IMR-90 (cell line): ENCODE measurements around the gene KRT33A. TPM values are rescaled to one million over a fixed set of nuclear protein-coding genes. Genes with fewer than 3 reads are reported as not detected.
A peak's percentile ranks its signal among the peaks of the same experiment; 100 is the strongest.

Source experiments
- ATAC-seq: fragments of 200-7000 bp; cut with Tn5 transposase; 2 replicates; pipeline ENCODE4 v1.9.1; 2020; ENCODE audit warnings: low read depth, mild to moderate bottlenecking, moderate library complexity
- BruUV-seq: library from RNA; stranded (reverse); fragments of 400-500 nt; replicated peaks from 2 replicates; lab custom pipeline; 2021; lab: Mats Ljungman, UMichigan
- CTCF ChIA-PET: fragments of 300-600 bp; formaldehyde crosslinking; extraction: SDS; loops from one replicate; lab custom pipeline; 2021; ENCODE audit warnings: antibody characterized with exemption; lab: Yijun Ruan, JAX
- POLR2A ChIA-PET: fragments of 300-600 bp; sonication (Branson Sonifier 250); formaldehyde crosslinking; loops from one replicate; lab custom pipeline; 2022; ENCODE audit warnings: antibody characterized with exemption; ENCODE audit not compliant: unreplicated experiment; lab: Charles Lee
- DNase-seq: peaks from one replicate; pipeline ENCODE4 v3.0.0; 2013
- H2AFZ ChIP-seq: replicated peaks from 2 replicates; pipeline ENCODE3; 2013; ENCODE audit warnings: low read length, mild to moderate bottlenecking; ENCODE audit not compliant: poor library complexity
- H2AK5ac ChIP-seq: 2 replicates; pipeline ENCODE4 v1.6.1; 2013; ENCODE audit warnings: low read depth, low read length, inconsistent platforms
- H2AK9ac ChIP-seq: replicated peaks from 2 replicates; pipeline ENCODE3; 2013; ENCODE audit warnings: mild to moderate bottlenecking, low read depth, low read length, moderate library complexity; ENCODE audit not compliant: poor library complexity
- H2BK120ac ChIP-seq: 2 replicates; pipeline ENCODE4 v1.6.1; 2013; ENCODE audit warnings: low read depth, low read length, inconsistent platforms
- H2BK15ac ChIP-seq: 3 replicates; pipeline ENCODE4 v1.6.1; 2013; ENCODE audit warnings: low read depth, low read length, inconsistent platforms
- H2BK20ac ChIP-seq: 2 replicates; pipeline ENCODE4 v1.6.1; 2013; ENCODE audit warnings: low read depth, mild to moderate bottlenecking, inconsistent platforms, low read length, moderate library complexity
- H2BK5ac ChIP-seq: 2 replicates; pipeline ENCODE4 v1.6.1; 2013; ENCODE audit warnings: mild to moderate bottlenecking, low read depth, low read length, inconsistent platforms; ENCODE audit not compliant: poor library complexity, severe bottlenecking
- H3K14ac ChIP-seq: replicated peaks from 2 replicates; pipeline ENCODE4 v1.6.1; 2013; ENCODE audit warnings: low read depth, low read length, inconsistent platforms
- H3K18ac ChIP-seq: 2 replicates; pipeline ENCODE4 v1.6.1; 2013; ENCODE audit warnings: low read depth, low read length, control low read depth
- H3K23ac ChIP-seq: 2 replicates; pipeline ENCODE4 v1.6.1; 2013; ENCODE audit warnings: low read depth, low read length, inconsistent platforms
- H3K27ac ChIP-seq: 2 replicates; pipeline ENCODE4 v1.5.1; 2013; ENCODE audit warnings: mild to moderate bottlenecking, control low read depth, low read length; ENCODE audit not compliant: insufficient read depth
- H3K27me3 ChIP-seq: 2 replicates; pipeline ENCODE4 v1.6.1; 2013; ENCODE audit warnings: low read length; ENCODE audit not compliant: control insufficient read depth, insufficient read depth
- H3K36me3 ChIP-seq: 2 replicates; pipeline ENCODE4 v1.6.1; 2013; ENCODE audit warnings: low read length, mixed read lengths; ENCODE audit not compliant: control insufficient read depth, insufficient read depth
- H3K4ac ChIP-seq: 2 replicates; pipeline ENCODE4 v1.6.1; 2013; ENCODE audit warnings: low read depth, low read length, inconsistent platforms
- H3K4me1 ChIP-seq: 2 replicates; pipeline ENCODE4 v1.6.1; 2013; ENCODE audit warnings: low read length, mixed read lengths; ENCODE audit not compliant: control insufficient read depth, insufficient read depth
- H3K4me2 ChIP-seq: 2 replicates; pipeline ENCODE4 v1.6.1; 2013; ENCODE audit warnings: low read depth, mild to moderate bottlenecking, control low read depth, low read length, moderate library complexity
- H3K4me3 ChIP-seq: 2 replicates; pipeline ENCODE4 v1.5.1; 2013; ENCODE audit warnings: low read depth, mild to moderate bottlenecking, control low read depth, low read length, moderate library complexity; ENCODE audit not compliant: insufficient read depth
- H3K56ac ChIP-seq: 2 replicates; pipeline ENCODE4 v1.6.1; 2013; ENCODE audit warnings: low read length, inconsistent platforms; ENCODE audit not compliant: insufficient read depth; ENCODE audit errors: extremely low read depth
- H3K79me1 ChIP-seq, 2 experiments: 2 replicates each; pipeline ENCODE4 v1.6.1; 2013; ENCODE audit warnings: low read length in 2 of 2, inconsistent platforms in 1 of 2, low read depth in 1 of 2
- H3K9ac ChIP-seq: 2 replicates; pipeline ENCODE4 v1.6.1; 2013; ENCODE audit warnings: low read depth, low read length, control low read depth
- H3K9me1 ChIP-seq: 2 replicates; pipeline ENCODE4 v1.6.1; 2013; ENCODE audit warnings: low read length, inconsistent platforms; ENCODE audit not compliant: insufficient read depth
- H3K9me3 ChIP-seq: 2 replicates; pipeline ENCODE4 v1.6.1; 2013; ENCODE audit warnings: low read length; ENCODE audit not compliant: control insufficient read depth, insufficient read depth
- H4K20me1 ChIP-seq: 2 replicates; pipeline ENCODE4 v1.6.1; 2013; ENCODE audit warnings: low read length, inconsistent platforms; ENCODE audit not compliant: insufficient read depth
- H4K5ac ChIP-seq: 2 replicates; pipeline ENCODE4 v1.6.1; 2013; ENCODE audit warnings: mild to moderate bottlenecking, low read depth, low read length, control low read depth
- H4K8ac ChIP-seq, 2 experiments: 2 replicates each; pipeline ENCODE4 v1.6.1; 2013; ENCODE audit warnings: low read depth in 2 of 2, low read length in 2 of 2, control low read depth in 1 of 2, inconsistent platforms in 1 of 2
- H4K91ac ChIP-seq: 2 replicates; pipeline ENCODE4 v1.6.1; 2013; ENCODE audit warnings: low read depth, low read length, inconsistent platforms; ENCODE audit not compliant: insufficient read depth
- CEBPB ChIP-seq: IDR thresholded peaks from 2 replicates; pipeline ENCODE4 v1.6.1; 2012; ENCODE audit warnings: low read depth, low read length, improper control_type of control experiment
- POLR2A ChIP-seq: IDR thresholded peaks from 2 replicates; pipeline ENCODE4 v1.6.1; 2012; ENCODE audit warnings: mild to moderate bottlenecking, low read depth, low read length
- RAD21 ChIP-seq: IDR thresholded peaks from 2 replicates; pipeline ENCODE4 v1.6.1; 2012; ENCODE audit warnings: low read length, improper control_type of control experiment
- SMC3 ChIP-seq: fragments of 150-350 bp; IDR thresholded peaks from 2 replicates; pipeline ENCODE4 v1.6.1; 2016; ENCODE audit warnings: low read depth, mild to moderate bottlenecking, antibody characterized with exemption, low read length, moderate library complexity
- WGBS, 2 experiments: methylation state at CpG; one replicate each; pipeline versions ENCODE4 v1.1.5 to v1.1.7; 2013; ENCODE audit warnings: missing lambda C conversion rate in 2 of 2; ENCODE audit not compliant: insufficient read length in 1 of 2; ENCODE audit errors: extremely low coverage in 2 of 2; 5-methylcytosine and 5-hydroxymethylcytosine counted together
- dilution Hi-C: fragments of 300-500 bp; cut with HindIII; formaldehyde crosslinking; loops from one replicate; pipeline ENCODE4 v1.14.3; 2018; ENCODE audit warnings: low sequenced_read_pairs; ENCODE audit not compliant: unreplicated experiment
- in situ Hi-C: fragments of 300-500 bp; cut with MboI; formaldehyde crosslinking; loops from 3 replicates; pipeline ENCODE4 v1.14.3; 2019; ENCODE audit warnings: low sequenced_read_pairs, inconsistent platforms, mixed read lengths
- intact Hi-C: fragments of 100-400 bp; cut with micrococcal nuclease; formaldehyde crosslinking; loops from 2 replicates; pipeline ENCODE4 v1.10.0; 2022
- polyA plus RNA-seq, 3 experiments: library from polyadenylated mRNA; depleted of rRNA; stranded (reverse); fragments of >200 nt; gene quantifications; 2 replicates each; pipeline ENCODE4 v1.2.3, GENCODE V29; 2012; ENCODE audit warnings: low replicate concordance in 1 of 3
- total RNA-seq: library from RNA; depleted of rRNA; stranded (reverse); fragments of >200 nt; gene quantifications from 2 replicates; pipeline ENCODE4 v1.2.3, GENCODE V29; 2012
- TF ChIP-seq, protein P1 (sequence below): conservative IDR thresholded peaks from 2 replicates; pipeline ENCODE4 v1.5.1; 2012; ENCODE audit warnings: mild to moderate bottlenecking, low read depth, low read length, improper control_type of control experiment
- TF ChIP-seq, protein P2 (sequence below): fragments of 150-350 bp; IDR thresholded peaks from 2 replicates; pipeline ENCODE4 v1.6.1; 2017; ENCODE audit warnings: mild to moderate bottlenecking, antibody characterized with exemption, low read length, low read depth

The KRT33A gene
- total and polyA plus RNA-seq, 2 of the 4 experiments (the other 2 are of a cell fraction), result not detected

DNA sequence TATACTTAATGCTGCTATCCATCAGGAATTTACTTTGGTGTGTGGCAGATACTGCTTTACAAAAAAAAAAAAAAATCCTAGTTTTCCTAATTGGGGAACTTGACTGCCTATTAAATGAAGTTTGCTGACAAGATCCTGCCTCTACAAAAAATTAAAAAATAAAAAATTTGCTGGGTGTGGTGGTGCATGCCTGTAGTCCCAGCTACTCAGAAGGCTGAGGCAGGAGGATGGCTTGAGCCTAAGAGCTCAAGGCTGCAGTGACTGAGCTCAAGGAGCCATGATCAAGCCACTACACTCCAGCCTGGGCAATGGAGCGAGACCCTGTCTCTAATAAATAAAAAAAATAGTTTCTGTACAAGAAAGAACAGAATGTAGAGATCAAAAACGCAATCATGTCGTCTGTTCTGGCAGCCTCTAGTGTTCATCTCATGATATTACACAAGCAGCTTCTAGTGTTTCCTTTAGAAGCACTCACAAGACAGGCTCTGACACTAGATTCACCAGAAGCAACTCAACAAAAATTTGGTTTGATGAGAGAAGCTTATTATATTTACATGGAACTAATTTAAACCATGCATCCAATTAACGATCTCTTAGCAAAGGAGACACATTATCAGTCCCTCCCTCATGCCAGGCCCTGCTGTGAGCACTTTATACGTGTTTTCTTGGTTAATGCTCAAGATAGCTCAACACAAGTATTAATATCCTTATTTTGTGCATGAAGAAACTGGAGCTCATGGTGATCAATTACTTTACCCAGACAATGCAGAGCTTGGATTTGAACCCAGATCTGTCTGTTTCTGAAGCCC, 28.3 kb downstream of the KRT33A start:
- peak overlapping the region; percentile 51 for H2BK5ac ChIP-seq
- no peaks in the 10 kb centered on the region for H3K79me1 ChIP-seq
- peak overlapping the region; percentile 51; the same call in 1 of the 2 replicates for H3K27ac ChIP-seq
- no peaks in the 10 kb centered on the region for H3K36me3 ChIP-seq
- H2AFZ ChIP-seq, result peak overlapping the region; percentile 79
- H3K4me2 ChIP-seq, result no peak overlapping the region
- dilution Hi-C loops, result no loop called here
- peak overlapping the region in 1 of 2 experiments; percentile 85; a peak in 2 of 4 replicates for H4K8ac ChIP-seq
- H3K4ac ChIP-seq, result peak overlapping the region; percentile 70
- in situ Hi-C loops, result loop anchor here (5.0 kb wide), 1 partner anchor 415 kb away; no protein-coding TSS in a partner anchor
- peak; percentile 81 for TF ChIP-seq RAD21
- TF ChIP-seq CEBPB, result peak; percentile 42
- TF ChIP-seq SMC3, result peak; percentile 83
- no peak for TF ChIP-seq POLR2A
- TF ChIP-seq, protein P1, sequence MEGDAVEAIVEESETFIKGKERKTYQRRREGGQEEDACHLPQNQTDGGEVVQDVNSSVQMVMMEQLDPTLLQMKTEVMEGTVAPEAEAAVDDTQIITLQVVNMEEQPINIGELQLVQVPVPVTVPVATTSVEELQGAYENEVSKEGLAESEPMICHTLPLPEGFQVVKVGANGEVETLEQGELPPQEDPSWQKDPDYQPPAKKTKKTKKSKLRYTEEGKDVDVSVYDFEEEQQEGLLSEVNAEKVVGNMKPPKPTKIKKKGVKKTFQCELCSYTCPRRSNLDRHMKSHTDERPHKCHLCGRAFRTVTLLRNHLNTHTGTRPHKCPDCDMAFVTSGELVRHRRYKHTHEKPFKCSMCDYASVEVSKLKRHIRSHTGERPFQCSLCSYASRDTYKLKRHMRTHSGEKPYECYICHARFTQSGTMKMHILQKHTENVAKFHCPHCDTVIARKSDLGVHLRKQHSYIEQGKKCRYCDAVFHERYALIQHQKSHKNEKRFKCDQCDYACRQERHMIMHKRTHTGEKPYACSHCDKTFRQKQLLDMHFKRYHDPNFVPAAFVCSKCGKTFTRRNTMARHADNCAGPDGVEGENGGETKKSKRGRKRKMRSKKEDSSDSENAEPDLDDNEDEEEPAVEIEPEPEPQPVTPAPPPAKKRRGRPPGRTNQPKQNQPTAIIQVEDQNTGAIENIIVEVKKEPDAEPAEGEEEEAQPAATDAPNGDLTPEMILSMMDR, result peak; percentile 80
- TF ChIP-seq, protein P2, sequence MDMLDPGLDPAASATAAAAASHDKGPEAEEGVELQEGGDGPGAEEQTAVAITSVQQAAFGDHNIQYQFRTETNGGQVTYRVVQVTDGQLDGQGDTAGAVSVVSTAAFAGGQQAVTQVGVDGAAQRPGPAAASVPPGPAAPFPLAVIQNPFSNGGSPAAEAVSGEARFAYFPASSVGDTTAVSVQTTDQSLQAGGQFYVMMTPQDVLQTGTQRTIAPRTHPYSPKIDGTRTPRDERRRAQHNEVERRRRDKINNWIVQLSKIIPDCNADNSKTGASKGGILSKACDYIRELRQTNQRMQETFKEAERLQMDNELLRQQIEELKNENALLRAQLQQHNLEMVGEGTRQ, result no peak
- H2BK15ac ChIP-seq, result peak overlapping the region; percentile 59; the same call in 2 of the 3 replicates
- H3K14ac ChIP-seq, result peak overlapping the region; percentile 51
- H2BK120ac ChIP-seq, result peak overlapping the region; percentile 73
- H4K91ac ChIP-seq, result peak overlapping the region; percentile 85
- H2AK9ac ChIP-seq, result no peak overlapping the region
- intact Hi-C loops, result loop anchor here (1.0 to 5.0 kb wide), 5 partner anchors 260 to 465 kb away; partner anchors contain the start of gene KRTAP2-3
- H3K23ac ChIP-seq, result no peak overlapping the region
- no peaks in the 10 kb centered on the region for H4K20me1 ChIP-seq
- ChIA-PET CTCF (interaction anchor here (0.5 to 1.9 kb wide), 17 partner anchors 14 to 1384 kb away, joined by 3 to 10 read pairs (median 3); partner anchors contain the start of gene KRTAP2-3), POLR2A (interaction anchor here (0.6 kb wide), 1 partner anchor 1417 kb away, joined by 3 read pairs; no protein-coding TSS in a partner anchor)
- H3K27me3 ChIP-seq, result no peaks in the 10 kb centered on the region
- no CpG with 5 or more reads among the region's 5 CpGs for WGBS, 2 experiments
- H2BK20ac ChIP-seq, result peak overlapping the region; percentile 91
- peak; percentile 79 for DNase-seq
- peak overlapping the region; percentile 85; the same call in 1 of the 2 replicates for H3K18ac ChIP-seq
- no peak overlapping the region; the same call in 1 of the 2 replicates for H3K9ac ChIP-seq
- no TSS peak for BruUV-seq
- peak overlapping the region; percentile 69; the same call in 1 of the 2 replicates for H4K5ac ChIP-seq
- peak overlapping the region; percentile 58 for H2AK5ac ChIP-seq
- peaks cover 2% of the 10 kb centered on the region for H3K4me1 ChIP-seq
- no peaks in the 10 kb centered on the region; the same call in 1 of the 2 replicates for H3K9me1 ChIP-seq
- peak; percentile 97 for ATAC-seq
- no peak overlapping the region for H3K4me3 ChIP-seq
- H3K9me3 ChIP-seq, result peaks cover 4% of the 10 kb centered on the region; the same call in 1 of the 2 replicates
- no peak overlapping the region for H3K56ac ChIP-seq
